ENCODE data around the gene NRTN.

- TF ChIP-seq EZH2phosphoT487 (IDR thresholded peaks at IDR 0.05; ENCODE audit: borderline replicate concordance), result no peak
- TF ChIP-seq, protein P1, sequence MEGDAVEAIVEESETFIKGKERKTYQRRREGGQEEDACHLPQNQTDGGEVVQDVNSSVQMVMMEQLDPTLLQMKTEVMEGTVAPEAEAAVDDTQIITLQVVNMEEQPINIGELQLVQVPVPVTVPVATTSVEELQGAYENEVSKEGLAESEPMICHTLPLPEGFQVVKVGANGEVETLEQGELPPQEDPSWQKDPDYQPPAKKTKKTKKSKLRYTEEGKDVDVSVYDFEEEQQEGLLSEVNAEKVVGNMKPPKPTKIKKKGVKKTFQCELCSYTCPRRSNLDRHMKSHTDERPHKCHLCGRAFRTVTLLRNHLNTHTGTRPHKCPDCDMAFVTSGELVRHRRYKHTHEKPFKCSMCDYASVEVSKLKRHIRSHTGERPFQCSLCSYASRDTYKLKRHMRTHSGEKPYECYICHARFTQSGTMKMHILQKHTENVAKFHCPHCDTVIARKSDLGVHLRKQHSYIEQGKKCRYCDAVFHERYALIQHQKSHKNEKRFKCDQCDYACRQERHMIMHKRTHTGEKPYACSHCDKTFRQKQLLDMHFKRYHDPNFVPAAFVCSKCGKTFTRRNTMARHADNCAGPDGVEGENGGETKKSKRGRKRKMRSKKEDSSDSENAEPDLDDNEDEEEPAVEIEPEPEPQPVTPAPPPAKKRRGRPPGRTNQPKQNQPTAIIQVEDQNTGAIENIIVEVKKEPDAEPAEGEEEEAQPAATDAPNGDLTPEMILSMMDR (conservative IDR thresholded peaks at IDR 0.05; ENCODE audit: low read length), result no peak
These were observed 15.9 kb downstream of the NRTN start for GRCh38 chr19:5820785-5821184.
